Measurements from ENCODE around the gene SURF1. TPM values are rescaled to one million over a fixed set of nuclear protein-coding genes. Genes with fewer than 3 reads are reported as not detected.

SURF1 gene
- total and polyA plus RNA-seq, 12 donors, result 41.7 to 85.4 (median 61.2) TPM

DNA sequence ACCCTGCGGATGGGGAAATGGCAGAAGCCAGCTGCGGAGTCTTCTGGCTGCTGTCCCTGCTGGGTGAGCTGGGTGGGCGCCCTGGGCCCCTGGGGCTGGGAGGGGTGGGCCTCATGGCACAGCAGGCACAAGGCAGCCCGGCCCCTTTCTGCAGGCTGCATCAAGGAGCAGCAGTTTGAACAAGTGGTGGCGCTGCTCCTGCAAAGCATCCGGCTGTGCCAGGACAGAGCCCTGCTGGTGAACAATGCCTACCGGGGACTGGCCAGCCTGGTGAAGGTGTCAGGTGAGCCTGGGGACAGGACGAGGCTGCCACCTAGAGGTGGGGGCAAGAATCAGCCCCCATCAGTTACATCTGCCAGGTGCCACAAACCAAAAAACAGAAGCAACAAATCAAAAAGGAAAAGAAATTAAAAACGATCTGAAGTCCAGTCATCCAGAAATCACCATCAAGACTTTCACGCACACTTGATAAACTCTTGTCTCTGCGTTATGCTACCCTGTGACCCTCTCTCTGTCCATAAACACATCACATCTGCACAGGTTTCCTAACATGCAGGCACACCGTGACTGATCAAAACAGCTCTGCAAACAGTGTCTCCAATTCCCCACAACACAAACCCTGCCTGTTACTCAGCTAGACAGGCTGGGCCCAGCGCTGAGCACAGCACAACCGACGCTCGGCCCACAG lies 47.6 kb upstream of the SURF1 start:
- intact Hi-C loops (cut with DNase I), result loop anchor here in 4 of 10 donors (10.0 kb wide), 2 partner anchors 219 to 321 kb away; no protein-coding TSS in a partner anchor
- H3K4me3 ChIP-seq, result no peak overlapping the region
- TF ChIP-seq, protein P1, sequence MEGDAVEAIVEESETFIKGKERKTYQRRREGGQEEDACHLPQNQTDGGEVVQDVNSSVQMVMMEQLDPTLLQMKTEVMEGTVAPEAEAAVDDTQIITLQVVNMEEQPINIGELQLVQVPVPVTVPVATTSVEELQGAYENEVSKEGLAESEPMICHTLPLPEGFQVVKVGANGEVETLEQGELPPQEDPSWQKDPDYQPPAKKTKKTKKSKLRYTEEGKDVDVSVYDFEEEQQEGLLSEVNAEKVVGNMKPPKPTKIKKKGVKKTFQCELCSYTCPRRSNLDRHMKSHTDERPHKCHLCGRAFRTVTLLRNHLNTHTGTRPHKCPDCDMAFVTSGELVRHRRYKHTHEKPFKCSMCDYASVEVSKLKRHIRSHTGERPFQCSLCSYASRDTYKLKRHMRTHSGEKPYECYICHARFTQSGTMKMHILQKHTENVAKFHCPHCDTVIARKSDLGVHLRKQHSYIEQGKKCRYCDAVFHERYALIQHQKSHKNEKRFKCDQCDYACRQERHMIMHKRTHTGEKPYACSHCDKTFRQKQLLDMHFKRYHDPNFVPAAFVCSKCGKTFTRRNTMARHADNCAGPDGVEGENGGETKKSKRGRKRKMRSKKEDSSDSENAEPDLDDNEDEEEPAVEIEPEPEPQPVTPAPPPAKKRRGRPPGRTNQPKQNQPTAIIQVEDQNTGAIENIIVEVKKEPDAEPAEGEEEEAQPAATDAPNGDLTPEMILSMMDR (IDR thresholded peaks at IDR 0.05), result peak in 7 of 9 donors; percentile 38 to 62 (median 48)
- DNase-seq (no peak), ATAC-seq (no peak)
- no peaks in the 10 kb centered on the region for H3K27me3 ChIP-seq
- no peak overlapping the region for H3K27ac ChIP-seq
- 84% methylated on average over 16 of the region's 16 CpGs for WGBS, 2 donors
- peaks cover 0 to 57% (median 23%) of the 10 kb centered on the region in 9 donors for H3K36me3 ChIP-seq
- peaks cover 0 to 13% (median 0%) of the 10 kb centered on the region in 9 donors for H3K4me1 ChIP-seq
- no peaks in the 10 kb centered on the region for H3K9me3 ChIP-seq

DNA sequence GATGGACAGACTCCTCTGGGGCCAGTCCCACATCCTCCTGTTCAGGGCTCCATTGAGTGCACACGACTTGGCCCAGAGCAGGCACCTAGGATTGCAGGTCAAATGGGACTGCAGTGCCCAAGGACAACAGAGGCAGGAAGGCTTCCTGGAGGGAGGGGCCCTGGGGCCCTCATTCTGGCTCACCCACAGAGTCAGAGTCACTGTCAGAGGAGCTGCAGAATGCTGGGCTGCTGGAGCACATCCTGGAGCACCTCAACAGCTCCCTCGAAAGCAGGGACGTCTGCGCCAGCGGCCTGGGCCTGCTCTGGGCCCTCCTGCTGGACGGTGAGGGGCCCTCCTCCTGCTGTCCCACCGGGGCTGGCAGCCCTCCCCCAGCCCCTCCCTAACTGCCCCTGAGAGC lies 46.4 kb upstream of the SURF1 start:
- Histone ChIP-seq H3K4me1 (peaks cover 0 to 13% (median 0%) of the 10 kb centered on the region in 9 donors), H3K27ac (no peak overlapping the region), H3K9me3 (no peaks in the 10 kb centered on the region), H3K36me3 (peaks cover 0 to 47% (median 13%) of the 10 kb centered on the region in 9 donors), H3K27me3 (no peaks in the 10 kb centered on the region), H3K4me3 (no peak overlapping the region)
- DNase-seq (no peak), ATAC-seq (no peak)
- intact Hi-C loops (cut with DNase I), result loop anchor here in 4 of 10 donors (10.0 kb wide), 2 partner anchors 218 to 322 kb away; no protein-coding TSS in a partner anchor
- 68 to 79% methylated on average over 7 of the region's 7 CpGs for WGBS, 2 donors
- TF ChIP-seq, protein P1 (IDR thresholded peaks at IDR 0.05), result no peak

DNA sequence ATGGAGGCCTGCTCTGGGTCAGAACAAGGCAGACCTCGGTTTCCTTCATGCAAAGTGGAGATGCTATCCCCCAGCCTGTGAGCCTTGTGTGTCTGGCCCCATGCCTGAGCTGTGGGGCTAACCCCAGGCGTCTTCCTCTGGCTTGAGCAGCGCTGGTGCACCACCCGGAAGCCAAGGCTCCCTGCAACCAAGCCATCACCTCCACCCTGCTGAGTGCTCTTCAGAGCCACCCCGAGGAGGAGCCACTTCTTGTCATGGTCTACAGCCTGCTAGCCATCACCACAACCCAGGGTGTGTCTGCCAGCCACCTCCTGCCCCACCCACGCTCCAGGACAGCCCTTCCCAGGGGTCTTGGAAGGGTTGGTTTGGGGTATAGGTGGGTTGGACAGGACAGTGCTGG lies 45.3 kb upstream of the SURF1 start:
- H3K4me1 ChIP-seq, result peaks cover 0 to 12% (median 0%) of the 10 kb centered on the region in 9 donors
- TF ChIP-seq, protein P1 (IDR thresholded peaks at IDR 0.05), result no peak
- intact Hi-C loops (cut with DNase I), result loop anchor here in 4 of 10 donors (10.0 kb wide), 2 partner anchors 217 to 323 kb away; no protein-coding TSS in a partner anchor
- 84 to 89% methylated on average over 6 of the region's 6 CpGs for WGBS, 2 donors
- DNase-seq, result no peak
- H3K27me3 ChIP-seq, result peaks cover 0 to 5% (median 0%) of the 10 kb centered on the region in 7 donors
- H3K36me3 ChIP-seq, result peaks cover 0 to 38% (median 12%) of the 10 kb centered on the region in 9 donors
- no peak overlapping the region for H3K4me3 ChIP-seq
- ATAC-seq, result peak in 1 of 8 donors; percentile 7
- H3K27ac ChIP-seq, result no peak overlapping the region
- no peaks in the 10 kb centered on the region for H3K9me3 ChIP-seq

DNA sequence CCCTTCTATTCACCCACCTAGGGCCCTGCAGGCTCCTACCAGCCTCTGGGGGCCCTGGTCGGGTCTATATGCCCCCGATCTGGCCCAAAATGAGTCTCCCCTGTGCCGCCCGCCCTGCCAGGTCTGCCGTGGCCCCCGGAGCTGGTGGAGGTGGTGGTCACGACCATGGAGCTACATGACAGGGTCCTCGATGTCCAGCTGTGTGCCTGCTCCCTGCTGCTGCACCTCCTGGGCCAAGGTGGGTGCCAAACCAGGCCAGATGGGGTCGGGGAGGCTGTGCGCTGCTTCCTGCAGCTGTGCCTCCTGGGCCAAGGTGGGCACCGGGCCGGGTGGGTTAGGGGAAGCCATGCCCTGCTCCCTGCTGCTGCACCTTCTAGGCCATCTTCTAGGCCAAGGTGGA lies 44.0 kb upstream of the SURF1 start:
- 89 to 94% methylated on average over 12 of the region's 12 CpGs for WGBS, 2 donors
- ATAC-seq (no peak), DNase-seq (no peak)
- Histone ChIP-seq H3K9me3 (no peaks in the 10 kb centered on the region), H3K4me3 (no peak overlapping the region), H3K4me1 (no peaks in the 10 kb centered on the region), H3K27ac (no peak overlapping the region), H3K36me3 (peaks cover 0 to 26% (median 3%) of the 10 kb centered on the region in 9 donors), H3K27me3 (peaks cover 0 to 12% (median 0%) of the 10 kb centered on the region in 7 donors)
- intact Hi-C loops (cut with DNase I), result loop anchor here in 4 of 10 donors (10.0 kb wide), 2 partner anchors 215 to 325 kb away; no protein-coding TSS in a partner anchor
- TF ChIP-seq, protein P1 (IDR thresholded peaks at IDR 0.05), result no peak
